ENCODE data around the gene TRPV2. TPM values are rescaled to one million over a fixed set of nuclear protein-coding genes. Genes with fewer than 3 reads are reported as not detected.

Gene TRPV2
- total and polyA plus RNA-seq, 2 experiments from 2014 or later = 1.7 to 3.2 TPM

- no peaks in the 10 kb centered on the region for H3K27me3 ChIP-seq (ENCODE audit: insufficient read depth)
- ATAC-seq (peak; percentile 92), DNase-seq (ENCODE audit: low spot score) (peak; percentile 83)
- no peaks in the 10 kb centered on the region for H3K36me3 ChIP-seq (ENCODE audit: insufficient read depth)
- no peak overlapping the region for H3K27ac Mint-ChIP-seq
- no peaks in the 10 kb centered on the region for H3K79me2 ChIP-seq (replicated peaks; ENCODE audit: insufficient read depth)
- H2AFZ ChIP-seq = peak overlapping the region; percentile 98
- TF ChIP-seq, protein P1, sequence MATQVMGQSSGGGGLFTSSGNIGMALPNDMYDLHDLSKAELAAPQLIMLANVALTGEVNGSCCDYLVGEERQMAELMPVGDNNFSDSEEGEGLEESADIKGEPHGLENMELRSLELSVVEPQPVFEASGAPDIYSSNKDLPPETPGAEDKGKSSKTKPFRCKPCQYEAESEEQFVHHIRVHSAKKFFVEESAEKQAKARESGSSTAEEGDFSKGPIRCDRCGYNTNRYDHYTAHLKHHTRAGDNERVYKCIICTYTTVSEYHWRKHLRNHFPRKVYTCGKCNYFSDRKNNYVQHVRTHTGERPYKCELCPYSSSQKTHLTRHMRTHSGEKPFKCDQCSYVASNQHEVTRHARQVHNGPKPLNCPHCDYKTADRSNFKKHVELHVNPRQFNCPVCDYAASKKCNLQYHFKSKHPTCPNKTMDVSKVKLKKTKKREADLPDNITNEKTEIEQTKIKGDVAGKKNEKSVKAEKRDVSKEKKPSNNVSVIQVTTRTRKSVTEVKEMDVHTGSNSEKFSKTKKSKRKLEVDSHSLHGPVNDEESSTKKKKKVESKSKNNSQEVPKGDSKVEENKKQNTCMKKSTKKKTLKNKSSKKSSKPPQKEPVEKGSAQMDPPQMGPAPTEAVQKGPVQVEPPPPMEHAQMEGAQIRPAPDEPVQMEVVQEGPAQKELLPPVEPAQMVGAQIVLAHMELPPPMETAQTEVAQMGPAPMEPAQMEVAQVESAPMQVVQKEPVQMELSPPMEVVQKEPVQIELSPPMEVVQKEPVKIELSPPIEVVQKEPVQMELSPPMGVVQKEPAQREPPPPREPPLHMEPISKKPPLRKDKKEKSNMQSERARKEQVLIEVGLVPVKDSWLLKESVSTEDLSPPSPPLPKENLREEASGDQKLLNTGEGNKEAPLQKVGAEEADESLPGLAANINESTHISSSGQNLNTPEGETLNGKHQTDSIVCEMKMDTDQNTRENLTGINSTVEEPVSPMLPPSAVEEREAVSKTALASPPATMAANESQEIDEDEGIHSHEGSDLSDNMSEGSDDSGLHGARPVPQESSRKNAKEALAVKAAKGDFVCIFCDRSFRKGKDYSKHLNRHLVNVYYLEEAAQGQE (IDR thresholded peaks at IDR 0.05; ENCODE audit: unreplicated experiment) = no peak
- peak; percentile 68 to 77 for TF ChIP-seq CTCF (conservative IDR thresholded peaks at IDR 0.05; ENCODE audit: low read depth in 2 of 2)
- no peaks in the 10 kb centered on the region for H3F3A ChIP-seq (replicated peaks; ENCODE audit: low read depth)
- H3K4me3 Mint-ChIP-seq = no peak overlapping the region
- H3K4me1 ChIP-seq (ENCODE audit: insufficient read depth) = no peaks in the 10 kb centered on the region
- no peaks in the 10 kb centered on the region for H3K9me2 ChIP-seq (ENCODE audit: insufficient read depth)
- no peaks in the 10 kb centered on the region for H3K36me3 Mint-ChIP-seq (ENCODE audit: low read depth)
- H3K4me3 ChIP-seq = no peak overlapping the region
- H4K20me1 ChIP-seq (replicated peaks; ENCODE audit: insufficient read depth) = no peaks in the 10 kb centered on the region
- H3K4me1 Mint-ChIP-seq = peaks cover 4% of the 10 kb centered on the region; the same call in 1 of the 3 replicates
- peaks cover 2% of the 10 kb centered on the region for H3K27me3 Mint-ChIP-seq (ENCODE audit: insufficient read depth, low read depth, poor library complexity)
- no peaks in the 10 kb centered on the region for H3K9me3 Mint-ChIP-seq
- no peak overlapping the region for H3K27ac ChIP-seq (ENCODE audit: low read depth)
- no peak overlapping the region for H3K4me2 ChIP-seq
These were observed 12.9 kb downstream of the TRPV2 start for GRCh38 chr17:16428098-16428882.

DNA sequence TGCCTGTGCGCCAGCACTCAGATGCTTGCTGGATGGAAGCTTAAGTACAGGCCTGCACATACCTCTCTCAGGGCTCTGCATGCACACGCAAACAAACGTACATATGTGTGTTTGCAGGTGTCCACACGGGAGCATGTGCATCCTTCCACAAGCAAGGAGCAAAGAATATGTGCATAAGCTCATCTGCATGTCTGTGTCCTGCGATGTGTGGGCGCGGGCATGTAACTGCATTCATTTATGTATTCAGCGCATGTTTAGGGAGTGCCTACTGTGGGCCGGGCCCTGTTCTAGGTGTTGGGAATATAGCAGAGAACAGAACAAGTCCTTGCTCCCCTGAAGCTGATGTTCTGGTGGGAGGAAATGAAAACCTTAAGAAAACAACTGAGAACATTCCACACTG is 13.7 kb downstream of the TRPV2 start:
- Mint-ChIP-seq H3K36me3 (ENCODE audit: low read depth) (no peaks in the 10 kb centered on the region), H3K4me3 (no peak overlapping the region), H3K4me1 (peaks cover 4% of the 10 kb centered on the region; the same call in 1 of the 3 replicates), H3K27me3 (ENCODE audit: insufficient read depth, low read depth, poor library complexity) (peaks cover 2% of the 10 kb centered on the region), H3K9me3 (no peaks in the 10 kb centered on the region), H3K27ac (no peak overlapping the region)
- Histone ChIP-seq H3K27ac (ENCODE audit: low read depth) (no peak overlapping the region), H3K79me2 (replicated peaks; ENCODE audit: insufficient read depth) (no peaks in the 10 kb centered on the region), H3K27me3 (ENCODE audit: insufficient read depth) (no peaks in the 10 kb centered on the region), H3K4me2 (no peak overlapping the region), H3K4me1 (ENCODE audit: insufficient read depth) (no peaks in the 10 kb centered on the region), H3K4me3 (no peak overlapping the region), H3K9me2 (ENCODE audit: insufficient read depth) (no peaks in the 10 kb centered on the region), H3K36me3 (ENCODE audit: insufficient read depth) (no peaks in the 10 kb centered on the region), H3F3A (replicated peaks; ENCODE audit: low read depth) (no peaks in the 10 kb centered on the region), H4K20me1 (replicated peaks; ENCODE audit: insufficient read depth) (no peaks in the 10 kb centered on the region), H2AFZ (no peak overlapping the region)
- DNase-seq (ENCODE audit: low spot score) (no peak), ATAC-seq (no peak)
- no peak for TF ChIP-seq JUNB (IDR thresholded peaks at IDR 0.05; ENCODE audit: unreplicated experiment)
- TF ChIP-seq CREB1 (CRISPR knock-in tag; IDR thresholded peaks at IDR 0.05; ENCODE audit: low read depth) = no peak
- TF ChIP-seq STAT1 (IDR thresholded peaks at IDR 0.05; ENCODE audit: unreplicated experiment) = no peak
- no peak for TF ChIP-seq ETS1 (IDR thresholded peaks at IDR 0.05)
- TF ChIP-seq POLR2AphosphoS5 (IDR thresholded peaks at IDR 0.05; ENCODE audit: low read depth) = no peak
- no peak for TF ChIP-seq ZNF331 (CRISPR knock-in tag; IDR thresholded peaks at IDR 0.05; ENCODE audit: low read depth)
- TF ChIP-seq ZNF114 (CRISPR knock-in tag; IDR thresholded peaks at IDR 0.05) = no peak
- TF ChIP-seq NANOG (IDR thresholded peaks at IDR 0.05; ENCODE audit: borderline replicate concordance) = no peak
- no peak for TF ChIP-seq EZH2phosphoT487 (IDR thresholded peaks at IDR 0.05; ENCODE audit: unreplicated experiment)
- no peak for TF ChIP-seq CTCF (conservative IDR thresholded peaks at IDR 0.05; ENCODE audit: low read depth in 2 of 2)
- no peak for TF ChIP-seq EZH2 (IDR thresholded peaks at IDR 0.05; ENCODE audit: low read depth, unreplicated experiment)

Data from GM23338 (cell line).